Measurements from ENCODE around the gene ROR1. TPM values are rescaled to one million over a fixed set of nuclear protein-coding genes. Genes with fewer than 3 reads are reported as not detected.

ROR1 gene
- total RNA-seq, 6 experiments from 2014 or later: 7.4 to 9.4 (median 8.9) TPM

DNA sequence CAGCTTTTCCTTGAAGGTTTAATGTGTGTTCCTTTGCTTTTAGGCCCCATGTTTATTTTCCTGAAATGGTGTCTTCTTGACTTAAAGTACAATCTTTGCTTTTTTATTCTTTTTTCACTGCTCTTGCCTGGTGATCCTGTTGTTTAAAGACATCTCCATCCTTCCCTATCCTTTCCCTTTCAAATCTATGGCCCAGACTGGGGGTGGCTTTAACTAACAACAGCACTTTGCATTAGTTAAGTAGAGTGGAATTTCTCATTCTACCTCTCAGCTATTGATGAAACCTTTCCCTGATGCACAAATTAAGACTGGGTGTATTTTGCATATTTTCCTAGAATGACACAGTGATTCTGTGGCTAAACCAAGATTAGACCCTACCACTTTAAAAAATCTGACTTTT lies 84.3 kb downstream of the ROR1 start:
- DNase-seq: no peak
- Mint-ChIP-seq H3K9me3 (peaks cover 8% of the 10 kb centered on the region; the same call in 1 of the 2 replicates), H3K4me1 (ENCODE audit: low read depth) (no peaks in the 10 kb centered on the region), H3K4me3 (no peak overlapping the region), H3K36me3 (ENCODE audit: low read depth) (peaks cover 12% of the 10 kb centered on the region), H3K27me3 (ENCODE audit: insufficient read depth) (peaks cover 1% of the 10 kb centered on the region; the same call in 1 of the 2 replicates), H3K27ac (no peak overlapping the region)
- no peak for TF ChIP-seq CTCF (IDR thresholded peaks at IDR 0.05)

DNA sequence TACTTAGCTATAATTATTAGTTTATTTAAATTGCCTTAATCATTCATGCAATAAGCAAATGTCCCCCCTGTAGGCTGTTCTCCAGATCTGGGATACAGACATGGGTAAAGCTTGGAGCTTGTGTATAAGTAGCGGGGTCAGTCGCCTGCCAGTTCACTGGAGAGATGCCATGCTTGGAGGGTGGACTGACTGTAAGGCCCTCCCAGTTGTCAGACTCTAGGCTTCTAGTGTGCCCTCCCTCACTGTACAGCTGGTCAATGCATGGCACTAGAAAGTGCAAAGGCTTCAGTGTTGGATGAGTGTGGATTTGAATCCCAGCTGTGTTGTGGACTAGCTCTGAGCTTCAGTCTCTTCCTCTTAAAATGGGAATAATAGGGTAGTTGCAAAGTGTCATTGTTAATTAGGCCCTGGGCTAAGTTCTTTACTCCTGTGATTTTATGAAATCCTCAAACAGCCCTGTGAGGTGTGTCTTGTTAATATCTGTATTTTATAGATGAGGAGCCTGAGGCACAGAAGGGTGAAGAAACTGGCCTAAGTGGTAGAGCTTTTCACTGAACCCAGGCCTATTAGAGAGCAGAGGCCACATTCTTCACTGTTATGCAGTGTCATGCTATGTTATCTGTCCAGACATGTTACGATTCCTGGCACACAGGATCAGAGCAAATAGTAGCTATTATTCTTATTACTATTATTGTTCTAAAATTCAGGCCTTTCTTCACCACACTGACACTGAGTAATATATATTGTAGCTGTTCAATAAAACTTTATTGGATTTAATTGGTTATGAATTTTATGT lies 85.9 kb downstream of the ROR1 start:
- no peak for TF ChIP-seq CTCF (IDR thresholded peaks at IDR 0.05)
- no peak for DNase-seq
- peaks cover 1% of the 10 kb centered on the region; the same call in 1 of the 2 replicates for H3K27me3 Mint-ChIP-seq (ENCODE audit: insufficient read depth)
- peaks cover 8% of the 10 kb centered on the region; the same call in 1 of the 2 replicates for H3K9me3 Mint-ChIP-seq
- peaks cover under 1% of the 10 kb centered on the region; the same call in 1 of the 2 replicates for H3K4me1 Mint-ChIP-seq (ENCODE audit: low read depth)
- H3K4me3 Mint-ChIP-seq: no peak overlapping the region
- H3K27ac Mint-ChIP-seq: no peak overlapping the region
- peaks cover 12% of the 10 kb centered on the region for H3K36me3 Mint-ChIP-seq (ENCODE audit: low read depth)

GRCh38 chr1:63861052-63861691 lies 87.4 kb downstream of the ROR1 start:
- Mint-ChIP-seq H3K4me1 (ENCODE audit: low read depth) (peaks cover 11% of the 10 kb centered on the region), H3K27ac (no peak overlapping the region), H3K36me3 (ENCODE audit: low read depth) (peaks cover 8% of the 10 kb centered on the region), H3K27me3 (ENCODE audit: insufficient read depth) (peaks cover 1% of the 10 kb centered on the region; the same call in 1 of the 2 replicates), H3K9me3 (peaks cover 4% of the 10 kb centered on the region; the same call in 1 of the 2 replicates), H3K4me3 (no peak overlapping the region)
- no peak for TF ChIP-seq CTCF (IDR thresholded peaks at IDR 0.05)
- no peak for DNase-seq

- no peak for DNase-seq
- no peaks in the 10 kb centered on the region for H3K9me3 Mint-ChIP-seq
- no peak for TF ChIP-seq CTCF (IDR thresholded peaks at IDR 0.05)
- H3K4me3 Mint-ChIP-seq: no peak overlapping the region
- H3K27me3 Mint-ChIP-seq (ENCODE audit: insufficient read depth): peaks cover 1% of the 10 kb centered on the region; the same call in 1 of the 2 replicates
- H3K4me1 Mint-ChIP-seq (ENCODE audit: low read depth): peaks cover 17% of the 10 kb centered on the region
- H3K27ac Mint-ChIP-seq: no peak overlapping the region
- no peaks in the 10 kb centered on the region for H3K36me3 Mint-ChIP-seq (ENCODE audit: low read depth)
Observed at GRCh38 chr1:63863145-63863544, 89.3 kb downstream of the ROR1 start.

- DNase-seq: no peak
- Mint-ChIP-seq H3K27ac (no peak overlapping the region), H3K9me3 (no peaks in the 10 kb centered on the region), H3K36me3 (ENCODE audit: low read depth) (no peaks in the 10 kb centered on the region), H3K27me3 (ENCODE audit: insufficient read depth) (peaks cover 1% of the 10 kb centered on the region; the same call in 1 of the 2 replicates), H3K4me1 (ENCODE audit: low read depth) (peaks cover 24% of the 10 kb centered on the region), H3K4me3 (no peak overlapping the region)
- TF ChIP-seq CTCF (IDR thresholded peaks at IDR 0.05): no peak
Observed at GRCh38 chr1:63864224-63864641, 90.4 kb downstream of the ROR1 start.
